CD4-positive, alpha-beta T cell treated with Interleukin-4 for 4 hours (primary cell): ENCODE data around the gene BAG5.

Source experiments
- DNase-seq: peaks from one replicate; pipeline ENCODE4 v3.0.0-alpha.2; 2020

The BAG5 gene

GRCh38 chr14:103563226-103563620 lies 766 bp upstream of the BAG5 start:
- DNase-seq: no peak

- DNase-seq: no peak
Measured at GRCh38 chr14:103562179-103562428, 353 bp downstream of the BAG5 start.

GRCh38 chr14:103561381-103562178 lies 877 bp downstream of the BAG5 start:
- peak; percentile 24 for DNase-seq

GRCh38 chr14:103560691-103561090 lies 1.8 kb downstream of the BAG5 start:
- no peak for DNase-seq

- DNase-seq: no peak
Measured at GRCh38 chr14:103559766-103560165, 2.7 kb downstream of the BAG5 start.

- DNase-seq: no peak
Measured at GRCh38 chr14:103558071-103558882, 4.2 kb downstream of the BAG5 start.

GRCh38 chr14:103556946-103557758 lies 5.3 kb downstream of the BAG5 start:
- no peak for DNase-seq

- no peak for DNase-seq
Measured at GRCh38 chr14:103555559-103556337, 6.7 kb downstream of the BAG5 start.

- DNase-seq: no peak
Measured at GRCh38 chr14:103552846-103553210, 9.6 kb downstream of the BAG5 start.

- DNase-seq: no peak
Measured at GRCh38 chr14:103552011-103552845, 10.2 kb downstream of the BAG5 start.

- DNase-seq: no peak
Measured at GRCh38 chr14:103551338-103551762, 11.1 kb downstream of the BAG5 start.

GRCh38 chr14:103550451-103551337 lies 11.8 kb downstream of the BAG5 start:
- no peak for DNase-seq

- DNase-seq: no peak
Measured at GRCh38 chr14:103549361-103550311, 12.8 kb downstream of the BAG5 start.

GRCh38 chr14:103548463-103549351 lies 13.8 kb downstream of the BAG5 start:
- DNase-seq: no peak

- DNase-seq: no peak
Measured at GRCh38 chr14:103547941-103548462, 14.5 kb downstream of the BAG5 start.

GRCh38 chr14:103547455-103547940 lies 15.0 kb downstream of the BAG5 start:
- DNase-seq: no peak

GRCh38 chr14:103546652-103547454 lies 15.6 kb downstream of the BAG5 start:
- peak; percentile 66 for DNase-seq
